Lung (tissue), 12 donors: ENCODE measurements around the gene RANBP1. TPM values are rescaled to one million over a fixed set of nuclear protein-coding genes. Genes with fewer than 3 reads are reported as not detected.

ENCODE experiments used
- ATAC-seq: fragments of 200-7000 bp; cut with Tn5 transposase; one replicate; pipeline ENCODE4 v1.9.1; 2020; ENCODE audit warnings: moderate number of reproducible peaks; ENCODE audit not compliant: insufficient read depth, low FRiP score
- DNase-seq, 3 donors: peaks; one replicate each; pipeline ENCODE4 v3.0.0-alpha.2; 2013 to 2017
- H3K27ac ChIP-seq, 2 donors: one replicate each; pipeline ENCODE4 v1.5.1; 2013; ENCODE audit warnings: mild to moderate bottlenecking in 2 of 2, moderate library complexity in 2 of 2, control low read depth in 1 of 2, inconsistent platforms in 1 of 2, low read depth in 1 of 2, low read length in 1 of 2
- H3K27me3 ChIP-seq, 3 donors: one replicate each; pipeline ENCODE4 v1.5.1; 2013; ENCODE audit warnings: low read length in 2 of 3; ENCODE audit not compliant: control insufficient read depth in 3 of 3, insufficient read depth in 3 of 3
- H3K36me3 ChIP-seq, 4 donors: one replicate each; pipeline ENCODE4 v1.5.1; 2013; ENCODE audit warnings: low read length in 4 of 4, mild to moderate bottlenecking in 1 of 4, moderate library complexity in 1 of 4; ENCODE audit not compliant: control insufficient read depth in 4 of 4, insufficient read depth in 4 of 4
- H3K4me1 ChIP-seq, 5 donors: one replicate each; pipeline ENCODE4 v1.5.1; 2013; ENCODE audit warnings: low read length in 5 of 5, mild to moderate bottlenecking in 2 of 5, moderate library complexity in 1 of 5; ENCODE audit not compliant: control insufficient read depth in 5 of 5, insufficient read depth in 5 of 5
- H3K4me3 ChIP-seq: one replicate; pipeline ENCODE4 v1.5.1; 2013; ENCODE audit warnings: mild to moderate bottlenecking, control low read depth, moderate library complexity
- H3K9ac ChIP-seq, 2 donors: one replicate each; pipeline ENCODE4 v1.5.1; 2013; ENCODE audit warnings: low read length in 2 of 2, control low read depth in 1 of 2; ENCODE audit not compliant: insufficient read depth in 1 of 2
- H3K9me3 ChIP-seq, 4 donors: one replicate each; pipeline ENCODE4 v1.5.1; 2013; ENCODE audit warnings: low read length in 3 of 4, mild to moderate bottlenecking in 1 of 4, moderate library complexity in 1 of 4; ENCODE audit not compliant: control insufficient read depth in 4 of 4, insufficient read depth in 3 of 4
- CTCF ChIP-seq: IDR thresholded peaks from 2 replicates; pipeline ENCODE4 v1.5.1; 2012; ENCODE audit warnings: mild to moderate bottlenecking; ENCODE audit errors: control extremely low read depth, extremely low read depth
- WGBS, 2 donors: extraction: QIAGEN DNeasy Blood & Tissue Kit; methylation state at CpG; one replicate each; pipeline ENCODE4 v1.1.7; 2013; 5-methylcytosine and 5-hydroxymethylcytosine counted together
- polyA plus RNA-seq, 2 donors: library from polyadenylated mRNA; stranded (reverse); fragments of 200-250 nt; gene quantifications; one replicate each; pipeline ENCODE4 v1.2.1, GENCODE V29; 2013
- total RNA-seq, 2 donors: library from RNA; depleted of rRNA in 1 of 2; stranded (reverse); fragments of >200 nt in 1 of 2; gene quantifications; one replicate each; pipeline ENCODE4 v1.2.1, GENCODE V29; 2014 to 2021
- donor health status: control.
- donor health status: control.
- donor health status: Bipolar disorder and iron deficiency.
- donor health status: healthy.
- donor health status: DM: yes; HTN: yes; CAD: no.

The RANBP1 gene
- total and polyA plus RNA-seq, 4 donors = 72.9 to 119 (median 83.2) TPM

DNA sequence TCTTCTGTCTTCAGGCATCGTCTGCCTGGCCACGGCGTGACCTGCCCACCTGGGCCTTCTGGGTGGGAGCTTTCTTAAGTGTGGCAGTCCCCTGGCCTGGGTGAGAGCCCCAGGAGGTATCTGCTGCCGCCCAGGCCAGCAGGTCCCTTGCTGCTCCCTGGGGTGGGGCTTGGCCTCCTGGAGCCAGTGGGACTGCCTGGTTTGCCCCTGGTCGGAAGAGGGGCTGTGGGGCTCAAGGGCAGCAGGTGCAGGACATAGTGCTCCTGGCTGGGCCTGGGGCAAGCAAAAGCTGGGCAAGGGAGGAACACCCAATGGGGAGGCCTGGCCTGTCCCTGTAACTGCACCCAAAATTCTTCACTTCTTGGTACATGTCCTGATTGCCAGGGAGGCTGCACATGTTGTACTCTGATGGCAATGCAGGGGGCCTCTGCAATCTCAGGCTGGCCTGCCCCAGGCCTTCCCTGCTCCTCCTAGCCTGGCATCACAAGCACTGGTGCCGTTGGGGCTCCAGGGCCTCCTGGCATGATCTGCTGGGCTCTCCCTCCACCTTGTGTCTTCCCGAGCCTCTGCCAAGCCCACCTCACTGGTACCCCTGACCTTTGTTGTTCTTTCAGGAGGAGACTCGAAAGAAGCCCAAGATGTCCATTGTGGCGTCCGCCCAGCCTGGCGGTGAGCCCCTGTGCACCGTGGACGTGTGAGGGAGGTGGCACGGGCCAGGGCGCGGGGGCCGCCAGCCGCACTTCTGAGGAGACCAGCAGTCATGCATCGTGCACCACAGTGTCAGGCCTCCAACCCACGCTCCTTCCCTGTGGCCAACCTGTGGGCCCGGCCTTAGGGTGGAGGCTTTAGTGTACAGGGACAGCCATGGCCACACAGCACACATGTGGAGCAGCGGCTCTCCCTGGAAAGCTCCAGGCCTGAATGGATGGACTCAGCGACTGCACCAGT, 6.2 kb upstream of the RANBP1 start:
- H3K4me3 ChIP-seq = no peak overlapping the region
- H3K27me3 ChIP-seq = no peaks in the 10 kb centered on the region
- H3K4me1 ChIP-seq = no peaks in the 10 kb centered on the region
- no peaks in the 10 kb centered on the region for H3K9me3 ChIP-seq
- H3K36me3 ChIP-seq = peaks cover 7 to 90% (median 34%) of the 10 kb centered on the region in 4 donors
- WGBS, 2 donors = 89 to 94% methylated on average over 23 of the region's 23 CpGs
- DNase-seq = no peak
- H3K27ac ChIP-seq = no peak overlapping the region
- no peak for TF ChIP-seq CTCF
- H3K9ac ChIP-seq = no peak overlapping the region
- no peak for ATAC-seq

GRCh38 chr22:20110359-20110985, 5.4 kb upstream of the RANBP1 start:
- 92 to 93% methylated on average over 9 of the region's 9 CpGs for WGBS, 2 donors
- Histone ChIP-seq H3K9ac (no peak overlapping the region), H3K27me3 (no peaks in the 10 kb centered on the region), H3K4me3 (no peak overlapping the region), H3K27ac (no peak overlapping the region), H3K4me1 (peaks cover 0 to under 1% (median 0%) of the 10 kb centered on the region in 5 donors), H3K36me3 (peaks cover 7 to 85% (median 30%) of the 10 kb centered on the region in 4 donors), H3K9me3 (no peaks in the 10 kb centered on the region)
- no peak for DNase-seq
- no peak for TF ChIP-seq CTCF
- no peak for ATAC-seq

DNA sequence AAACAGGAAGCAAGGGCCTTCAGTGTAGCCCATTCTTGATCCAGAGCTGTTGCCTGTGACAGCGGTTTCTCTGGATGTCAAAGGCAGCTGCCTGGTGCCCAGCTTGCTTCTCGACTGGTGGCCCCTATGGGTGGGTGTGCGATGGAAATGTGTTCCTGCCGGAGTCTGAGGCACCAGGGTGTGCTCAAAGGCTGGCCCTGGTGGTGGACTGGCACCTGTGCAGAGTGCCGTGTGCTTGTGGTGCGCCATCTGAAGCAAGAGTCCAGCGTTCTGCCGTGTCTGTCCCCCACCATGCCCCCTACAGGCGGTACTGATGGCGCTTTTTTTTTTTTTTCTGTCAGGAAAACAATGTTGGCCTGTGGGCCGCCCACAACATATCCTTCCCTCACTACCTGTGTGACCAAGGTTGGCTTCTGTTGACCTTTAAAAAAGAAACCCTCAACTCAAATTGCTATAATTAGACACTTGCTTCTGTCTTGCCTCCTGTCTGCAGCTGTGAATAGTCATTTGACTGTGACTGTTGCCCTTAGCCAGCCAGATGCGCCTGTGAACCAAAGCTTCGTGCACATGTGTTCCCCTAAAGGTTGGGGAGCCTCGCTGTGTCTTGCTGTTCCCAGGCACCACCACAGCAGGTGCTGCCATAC, 4.7 kb upstream of the RANBP1 start:
- DNase-seq (no peak), ATAC-seq (no peak)
- H3K27me3 ChIP-seq = no peaks in the 10 kb centered on the region
- no peak overlapping the region for H3K9ac ChIP-seq
- no peak overlapping the region for H3K4me3 ChIP-seq
- no peak for TF ChIP-seq CTCF
- peaks cover 0 to 7% (median 0%) of the 10 kb centered on the region in 5 donors for H3K4me1 ChIP-seq
- peaks cover 7 to 79% (median 29%) of the 10 kb centered on the region in 4 donors for H3K36me3 ChIP-seq
- H3K27ac ChIP-seq = no peak overlapping the region
- WGBS, 2 donors = 65 to 66% methylated on average over 14 of the region's 14 CpGs
- H3K9me3 ChIP-seq = no peaks in the 10 kb centered on the region
